HK-2 (cell line): Measurements from ENCODE around the gene LIMS1.
"Not testable (repeated sequence)": the region's sequence is repeated elsewhere in the genome, so short reads cannot be mapped to it uniquely, and the experiment has no call there.

Experiments
- DNase-seq: peaks from one replicate; pipeline ENCODE4 v3.0.0-alpha.2; 2018; ENCODE audit not compliant: unreplicated experiment

The LIMS1 gene

GRCh38 chr2:108533832-108534583 lies at the start of gene LIMS1:
LIMS1 (plus strand) TSS chr2:108534470; CDS start chr2:108534563, 93 bp downstream.
- peak; percentile 92 for DNase-seq

DNA sequence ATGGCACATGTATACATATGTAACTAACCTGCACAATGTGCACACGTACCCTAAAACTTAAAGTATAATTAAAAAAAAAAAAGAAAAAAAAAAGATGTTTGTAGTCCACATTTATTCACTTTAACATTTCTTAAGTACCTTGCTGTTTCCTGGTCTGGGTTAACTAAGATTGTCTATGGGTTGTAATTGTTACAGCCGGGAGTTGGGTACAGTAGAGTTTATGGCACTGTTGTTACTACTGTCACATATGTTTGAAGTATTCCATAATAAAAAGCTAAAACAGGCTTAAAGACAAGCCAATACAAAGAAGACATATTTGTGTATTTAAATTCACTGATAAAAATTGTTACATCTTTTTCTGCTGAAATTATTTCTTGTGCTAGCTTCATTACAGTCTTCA lies 49.0 kb upstream of the LIMS1 start:
- DNase-seq: no peak

- DNase-seq: no peak
These were observed 43.7 kb upstream of the LIMS1 start for GRCh38 chr2:108490506-108491122.

- no peak for DNase-seq
These were observed 42.4 kb upstream of the LIMS1 start for GRCh38 chr2:108491848-108492247.

GRCh38 chr2:108492364-108492763 lies 41.9 kb upstream of the LIMS1 start:
- DNase-seq: no peak

GRCh38 chr2:108496167-108496566 lies 38.1 kb upstream of the LIMS1 start:
- not testable (repeated sequence) for DNase-seq

GRCh38 chr2:108507620-108508019 lies 26.6 kb upstream of the LIMS1 start:
- not testable (repeated sequence) for DNase-seq

DNA sequence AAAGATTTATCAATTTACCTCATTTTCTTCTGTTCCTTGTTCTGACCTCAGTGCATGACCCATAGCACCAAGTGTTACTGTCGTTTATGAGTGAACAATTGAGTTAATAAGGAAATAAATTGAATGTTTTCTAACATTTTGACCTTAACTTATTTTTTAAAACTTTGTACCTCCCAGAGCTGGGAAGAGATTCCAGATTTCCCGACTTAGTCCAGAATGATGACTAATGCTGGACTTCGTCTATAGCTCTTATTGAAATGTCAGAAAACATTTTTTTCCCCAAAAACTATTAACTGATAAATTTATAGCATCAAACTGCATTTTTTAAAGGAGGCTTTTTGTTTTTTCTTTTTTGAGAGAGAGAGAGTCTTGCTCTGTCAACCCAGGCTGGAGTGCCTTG lies 21.8 kb upstream of the LIMS1 start:
- not testable (repeated sequence) for DNase-seq

GRCh38 chr2:108514478-108514877 lies 19.8 kb upstream of the LIMS1 start:
- DNase-seq: not testable (repeated sequence)

DNA sequence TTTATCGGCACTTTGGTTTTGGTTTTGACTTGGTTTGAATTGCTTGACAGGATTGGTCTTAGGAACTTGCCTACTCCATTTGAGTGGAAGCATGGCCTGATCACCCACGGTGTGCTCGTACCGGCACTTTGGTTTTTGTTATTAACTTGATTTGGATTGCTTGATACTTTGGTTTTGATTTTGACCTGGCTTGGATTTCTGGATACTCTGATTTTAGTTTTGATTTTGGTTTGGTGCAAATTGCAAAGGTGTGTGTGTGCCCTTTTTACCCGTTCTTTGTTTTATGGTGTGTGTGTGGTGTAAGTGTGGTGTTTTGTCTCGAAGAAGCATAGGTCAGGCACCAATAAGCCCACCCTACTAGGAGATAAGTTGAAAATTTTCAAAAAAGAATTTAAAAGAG lies 9.6 kb upstream of the LIMS1 start:
- DNase-seq: not testable (repeated sequence)

GRCh38 chr2:108525258-108525657 lies 9.0 kb upstream of the LIMS1 start:
- not testable (repeated sequence) for DNase-seq

- no peak for DNase-seq
These were observed 2.6 kb upstream of the LIMS1 start for GRCh38 chr2:108531674-108532055.

GRCh38 chr2:108534584-108535356 lies 500 bp downstream of the LIMS1 start:
- peak; percentile 60 for DNase-seq

GRCh38 chr2:108535357-108535631 lies 1.0 kb downstream of the LIMS1 start:
- DNase-seq: no peak

GRCh38 chr2:108536133-108536780 lies 2.0 kb downstream of the LIMS1 start:
- no peak for DNase-seq

DNA sequence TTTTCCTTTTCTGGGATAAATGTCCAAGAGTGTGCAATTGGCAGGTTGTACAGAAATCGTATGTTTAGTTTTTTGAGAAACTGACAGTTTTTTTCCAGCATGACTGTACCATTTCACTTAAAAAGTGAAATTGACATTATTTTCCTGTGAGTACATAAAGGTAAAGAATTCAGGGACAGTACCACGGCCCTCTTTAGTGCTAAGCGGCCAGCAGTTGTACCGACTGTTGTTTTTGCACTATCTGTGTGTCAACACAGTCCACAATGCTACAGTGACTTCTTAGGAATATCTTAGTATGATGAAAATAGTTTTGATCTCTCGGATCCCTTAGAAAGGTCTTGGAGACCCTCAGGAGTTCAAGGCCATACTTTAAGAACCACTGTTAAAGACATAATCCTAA lies 2.6 kb downstream of the LIMS1 start:
- DNase-seq: no peak

DNA sequence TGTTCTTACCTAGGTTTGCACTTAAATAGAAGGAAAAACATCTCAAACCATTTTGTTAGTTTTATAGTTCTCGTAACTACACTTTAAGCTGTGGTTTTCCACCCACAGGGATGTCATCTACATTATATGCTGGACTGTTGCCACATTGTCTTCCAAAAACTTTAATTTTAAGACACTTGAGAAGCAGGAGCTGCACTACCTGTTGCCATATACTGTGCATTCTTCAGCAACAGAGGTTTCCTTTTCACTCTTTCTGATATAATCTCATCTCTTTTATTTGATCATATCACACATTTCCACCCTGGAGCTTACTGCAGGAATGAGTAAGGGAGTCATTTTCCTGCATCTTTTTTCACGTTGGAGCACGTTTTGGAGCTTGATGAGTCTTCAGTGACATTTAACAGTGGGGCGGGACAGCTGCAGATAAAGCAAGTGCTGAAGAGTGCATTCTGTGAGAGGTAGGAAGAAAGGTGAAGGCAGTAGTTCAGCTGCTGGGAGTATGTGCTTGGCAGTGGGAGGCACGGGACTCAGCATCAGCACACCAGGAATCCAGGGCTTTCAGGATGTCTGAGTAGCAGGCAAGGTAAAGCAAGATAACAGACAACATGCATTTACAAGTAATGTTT lies 3.8 kb downstream of the LIMS1 start:
- DNase-seq: no peak

DNA sequence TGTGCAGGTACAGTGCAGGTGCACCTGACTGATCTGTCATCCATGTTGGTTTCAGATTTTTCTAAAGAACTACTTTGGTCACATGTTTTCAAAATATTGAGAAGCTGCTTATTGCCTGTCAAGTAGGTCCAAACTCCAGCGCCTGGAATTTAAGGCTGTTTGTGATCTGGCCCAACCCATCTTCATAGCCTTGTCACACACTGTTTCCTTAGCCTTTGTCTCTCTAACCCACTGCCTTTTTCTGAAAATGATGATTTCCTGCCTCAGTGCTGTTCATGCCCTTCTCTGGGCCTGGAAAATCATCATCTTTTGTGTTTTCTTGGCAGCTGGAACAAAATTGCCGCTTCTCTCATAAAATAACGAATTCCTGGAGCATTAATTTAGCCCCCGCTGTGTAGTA lies 7.2 kb downstream of the LIMS1 start:
- DNase-seq: no peak

DNA sequence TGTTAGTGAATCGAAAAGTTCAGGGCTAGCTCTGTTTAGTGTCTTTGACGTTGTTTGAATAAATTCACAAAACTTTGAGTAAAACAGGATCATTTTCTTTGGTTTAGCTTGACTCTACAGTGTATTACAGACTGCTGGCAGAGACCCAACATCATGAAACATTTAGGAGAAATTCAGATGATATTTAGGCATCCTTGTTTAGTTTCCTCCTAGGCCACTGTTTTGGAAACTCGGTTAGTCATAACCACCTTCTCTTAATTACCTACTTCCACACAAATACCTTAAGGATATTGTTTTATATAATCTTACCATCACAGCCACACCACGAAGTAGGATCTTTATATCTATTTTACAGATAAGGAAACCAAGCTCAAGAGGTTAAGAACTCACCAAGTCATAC lies 7.8 kb downstream of the LIMS1 start:
- DNase-seq: no peak

DNA sequence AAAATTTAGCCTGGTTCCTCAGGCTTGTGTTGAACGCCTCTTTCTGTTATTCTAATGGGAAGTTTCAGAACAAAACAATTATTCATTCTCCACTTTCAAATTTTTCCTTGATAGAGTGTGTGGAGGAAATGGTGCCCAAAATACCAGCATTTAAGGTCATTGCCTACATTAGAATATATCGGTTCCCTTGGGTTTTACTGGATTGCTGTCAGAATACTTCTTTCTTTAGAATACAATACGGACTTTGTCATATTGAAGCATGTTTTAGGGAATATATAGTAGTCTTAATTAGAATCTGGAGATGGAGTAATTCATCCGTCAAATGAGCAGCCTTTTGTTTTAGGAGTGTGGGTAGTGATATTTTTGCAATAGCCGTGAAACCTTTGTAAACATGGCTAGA lies 13.3 kb downstream of the LIMS1 start:
- no peak for DNase-seq

DNA sequence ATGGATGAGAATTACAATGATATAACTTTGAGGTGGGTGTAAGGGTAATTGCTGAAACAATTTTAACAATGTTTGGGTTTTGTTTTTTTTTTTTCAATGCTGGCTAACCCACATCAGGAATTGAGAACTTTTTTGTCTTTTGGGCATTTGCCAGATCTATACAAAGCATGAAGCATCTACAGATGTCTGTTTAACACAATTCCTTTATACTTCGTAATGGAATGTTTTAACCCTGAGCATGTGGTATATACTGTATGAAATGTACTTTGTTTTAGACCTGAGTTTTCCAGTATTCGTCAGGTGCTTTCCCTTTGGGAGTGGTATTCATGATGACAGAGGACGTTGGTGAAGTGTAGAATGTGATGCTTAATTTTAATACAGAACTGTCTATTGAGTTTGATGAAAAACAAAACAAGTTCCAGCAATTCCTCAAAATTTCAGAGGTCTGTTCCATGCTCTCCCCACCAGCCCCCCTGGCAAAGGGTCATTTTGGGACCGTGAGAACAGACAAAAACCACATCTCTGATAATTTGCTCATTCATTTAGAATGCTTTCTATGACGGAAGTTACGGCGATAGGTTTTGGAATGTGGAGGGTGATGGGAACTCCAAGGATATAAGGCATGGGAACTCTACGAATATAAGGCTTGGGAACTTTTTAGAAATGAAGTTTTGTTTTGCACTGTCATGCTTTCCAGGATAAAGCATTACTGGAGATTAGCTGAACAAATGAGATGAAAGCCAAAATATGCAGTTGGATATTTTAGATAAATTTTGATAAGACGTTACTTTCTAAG lies 14.1 kb downstream of the LIMS1 start:
- DNase-seq: no peak
